ENCODE measurements around the gene GRB7.
"Not testable (repeated sequence)": the region's sequence is repeated elsewhere in the genome, so short reads cannot be mapped to it uniquely, and the experiment has no call there.

GRB7 gene

DNA sequence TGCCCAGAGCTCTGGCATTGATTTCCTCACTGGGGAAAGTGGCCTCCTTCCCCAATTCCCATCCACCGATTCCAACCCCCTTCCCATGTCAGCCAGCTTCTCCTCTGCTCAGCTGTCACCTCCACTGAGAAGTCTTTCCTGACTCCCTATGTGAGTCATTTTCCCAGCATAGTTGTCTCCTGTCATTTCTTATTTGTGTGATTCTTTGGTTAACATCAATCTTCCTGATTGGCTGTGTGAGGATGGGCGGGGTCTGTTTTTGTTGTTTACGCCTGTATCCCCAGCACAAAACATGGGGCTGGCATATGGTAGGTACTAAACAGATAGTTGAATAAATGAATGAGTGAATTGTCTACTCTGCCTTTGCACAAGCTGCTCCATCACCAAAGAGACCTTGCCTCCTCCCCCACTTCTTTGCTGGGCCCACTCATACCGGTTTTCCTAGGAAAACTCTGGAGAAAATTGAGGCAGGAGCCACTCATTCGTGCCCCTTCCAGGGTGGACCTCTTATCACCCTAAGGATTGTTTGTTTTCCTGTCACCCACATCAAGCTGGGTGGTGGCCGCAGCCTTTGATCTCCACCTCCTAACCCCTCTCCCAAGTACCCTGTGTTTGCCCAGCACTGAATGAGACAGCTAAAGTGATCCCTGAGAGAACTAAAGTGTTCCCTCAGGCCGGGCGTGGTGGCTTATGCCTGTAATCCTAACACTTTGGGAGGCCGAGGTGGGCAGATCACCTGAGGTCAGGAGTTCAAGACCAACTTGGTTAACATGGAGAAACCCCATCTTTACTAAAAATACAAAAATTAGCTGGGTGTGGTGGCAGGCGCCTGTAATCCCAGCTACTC, 1.2 kb upstream of the GRB7 start:
- no peak for DNase-seq

DNA sequence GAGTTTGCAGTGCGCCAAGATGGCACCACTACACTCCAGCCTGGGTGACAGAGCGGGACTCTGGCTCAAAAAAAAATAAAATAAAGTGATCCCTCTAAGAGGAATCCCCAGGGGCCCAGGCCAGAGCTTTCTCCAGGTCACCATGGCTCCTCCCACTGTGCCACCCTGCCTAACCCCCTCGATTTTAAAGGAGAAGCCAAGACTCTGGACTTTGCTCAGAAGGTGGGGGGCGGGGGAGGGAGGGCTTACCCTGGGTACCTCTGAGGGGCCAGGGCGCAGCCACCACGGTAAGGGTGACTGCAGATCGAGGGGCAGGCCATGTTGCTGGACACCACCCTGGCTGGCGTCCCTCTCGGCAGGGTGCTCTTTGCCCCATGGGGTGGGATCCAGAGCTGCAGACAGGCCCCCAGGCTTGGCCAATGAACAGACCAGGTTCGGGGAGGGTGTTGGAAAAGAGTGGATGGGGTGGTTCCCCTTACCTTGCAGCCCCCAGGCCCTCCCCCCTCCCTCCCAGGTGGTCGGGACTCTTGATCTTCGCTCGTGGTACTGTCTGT, 455 bp upstream of the GRB7 start:
- no peak for DNase-seq

DNA sequence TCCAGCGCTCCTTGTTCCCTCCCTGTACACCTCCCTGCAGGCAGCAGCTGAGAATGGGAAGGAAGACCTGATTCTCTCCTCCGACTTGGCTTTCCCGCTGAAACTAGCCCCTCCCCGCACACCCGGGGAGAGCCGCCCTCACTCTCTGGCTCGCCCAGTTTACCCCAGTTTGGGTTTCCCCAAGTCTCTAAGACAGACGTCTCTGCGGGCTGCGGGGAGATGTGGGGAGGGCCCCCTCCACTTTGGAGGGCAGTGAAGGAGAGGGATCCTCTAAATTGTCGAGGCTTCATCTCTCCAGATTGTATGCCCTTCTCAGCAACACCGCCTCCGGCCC, 797 bp downstream of the GRB7 start:
- peak; percentile 63 to 75 for DNase-seq

DNA sequence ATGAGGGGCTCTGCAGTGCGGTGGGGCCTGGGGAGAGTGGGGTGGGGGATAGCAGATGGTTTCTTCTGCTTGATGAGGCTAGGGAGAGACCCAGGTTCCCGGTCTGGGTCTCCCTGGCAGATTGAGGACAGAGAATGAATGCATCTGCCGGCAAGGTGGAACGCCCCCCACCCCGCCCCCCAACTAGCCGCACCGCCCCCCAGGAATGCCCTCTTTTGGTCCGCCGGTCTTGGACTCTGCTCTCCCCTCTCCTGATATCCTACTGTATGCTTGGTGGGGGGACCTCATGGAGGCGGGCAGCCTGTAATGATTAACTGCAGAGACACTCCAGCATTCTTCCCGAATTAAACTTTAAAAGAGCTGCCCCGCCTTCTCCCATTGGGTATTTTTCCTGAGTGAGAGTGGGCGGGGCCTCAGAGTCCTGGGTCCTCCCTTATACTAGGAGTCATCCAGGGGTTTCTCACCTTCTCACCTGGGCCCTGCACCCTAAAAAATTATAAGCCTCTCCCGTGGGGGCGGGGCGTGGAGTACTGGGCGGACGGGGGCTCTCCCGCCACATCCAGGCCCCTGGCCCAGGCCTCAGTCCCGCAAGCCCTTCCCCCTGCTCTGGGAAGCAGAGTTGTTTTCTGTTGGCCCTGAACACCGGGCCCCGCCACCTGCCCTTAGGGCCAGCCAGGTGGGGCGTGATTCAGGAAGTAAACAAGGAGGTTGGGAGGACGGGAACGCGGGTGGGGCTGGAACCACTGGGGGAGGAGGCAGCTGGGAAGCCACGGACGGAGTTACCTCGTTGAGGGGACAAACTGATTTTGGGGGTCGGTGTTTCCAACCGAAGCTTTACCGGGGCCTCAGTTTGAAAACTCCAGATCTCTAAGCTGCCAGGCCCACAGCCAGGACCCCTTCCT, 1.5 kb downstream of the GRB7 start:
- no peak for DNase-seq

DNA sequence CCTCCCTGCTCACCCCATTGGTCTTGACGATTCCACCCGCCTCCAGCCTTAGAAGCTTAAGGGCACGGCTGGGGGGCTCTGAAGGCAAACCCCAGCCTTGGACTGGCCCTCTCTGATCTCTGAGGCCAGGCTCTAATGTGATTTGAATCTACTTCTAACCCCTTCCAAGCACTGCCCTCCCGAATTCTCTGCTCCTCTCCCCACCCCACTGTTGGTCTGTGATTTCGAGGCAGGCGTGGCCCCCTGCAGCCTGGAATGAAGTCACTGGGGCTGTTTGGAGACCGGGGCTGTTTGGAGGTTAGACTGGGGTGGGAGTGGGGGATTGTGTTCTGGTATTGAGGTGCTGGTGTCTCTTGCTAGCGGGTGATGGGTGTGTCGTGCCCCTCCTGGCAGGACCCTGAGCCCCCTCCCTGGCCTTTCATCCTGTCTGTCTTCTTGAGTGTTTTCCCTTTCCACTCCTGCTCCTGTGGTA, 2.2 kb downstream of the GRB7 start:
- DNase-seq: no peak

DNA sequence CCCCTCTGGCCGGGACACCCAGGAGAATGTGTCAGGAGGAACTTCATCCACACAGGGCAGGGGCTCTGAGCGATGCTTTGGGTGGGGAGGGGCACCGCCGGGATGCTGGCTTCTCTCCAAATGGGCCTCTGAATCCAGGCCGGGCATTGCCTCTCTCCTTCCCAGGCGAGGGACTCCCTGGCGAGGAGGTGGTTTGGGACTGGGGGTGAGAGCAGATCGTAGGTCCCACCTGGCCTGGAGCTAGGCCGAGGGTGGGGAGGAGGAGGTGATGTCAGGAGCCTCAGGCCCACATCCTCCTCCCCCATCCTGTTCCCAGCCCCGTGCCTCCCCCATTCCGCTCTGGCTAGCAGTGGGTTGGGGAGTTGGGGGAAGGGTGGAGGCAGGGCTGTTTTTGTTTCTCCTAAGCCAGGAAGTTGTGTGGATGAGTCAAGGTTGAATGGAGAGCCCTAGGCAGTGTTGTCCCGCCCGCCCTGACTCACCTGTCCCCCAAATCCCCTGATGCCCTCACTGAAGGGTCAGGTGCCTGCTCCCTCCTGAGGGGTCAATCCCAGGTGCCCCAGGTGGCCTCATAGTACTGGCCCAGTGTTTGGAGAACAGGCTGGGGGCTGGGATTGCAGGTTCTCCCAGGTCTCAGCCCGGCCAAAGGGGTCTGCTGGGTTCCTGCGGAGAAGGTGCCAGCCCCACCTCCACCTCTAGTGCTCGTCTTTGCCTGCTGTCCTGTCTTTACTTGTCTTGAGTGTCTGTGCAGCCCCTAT, 2.8 kb downstream of the GRB7 start:
- DNase-seq: no peak

DNA sequence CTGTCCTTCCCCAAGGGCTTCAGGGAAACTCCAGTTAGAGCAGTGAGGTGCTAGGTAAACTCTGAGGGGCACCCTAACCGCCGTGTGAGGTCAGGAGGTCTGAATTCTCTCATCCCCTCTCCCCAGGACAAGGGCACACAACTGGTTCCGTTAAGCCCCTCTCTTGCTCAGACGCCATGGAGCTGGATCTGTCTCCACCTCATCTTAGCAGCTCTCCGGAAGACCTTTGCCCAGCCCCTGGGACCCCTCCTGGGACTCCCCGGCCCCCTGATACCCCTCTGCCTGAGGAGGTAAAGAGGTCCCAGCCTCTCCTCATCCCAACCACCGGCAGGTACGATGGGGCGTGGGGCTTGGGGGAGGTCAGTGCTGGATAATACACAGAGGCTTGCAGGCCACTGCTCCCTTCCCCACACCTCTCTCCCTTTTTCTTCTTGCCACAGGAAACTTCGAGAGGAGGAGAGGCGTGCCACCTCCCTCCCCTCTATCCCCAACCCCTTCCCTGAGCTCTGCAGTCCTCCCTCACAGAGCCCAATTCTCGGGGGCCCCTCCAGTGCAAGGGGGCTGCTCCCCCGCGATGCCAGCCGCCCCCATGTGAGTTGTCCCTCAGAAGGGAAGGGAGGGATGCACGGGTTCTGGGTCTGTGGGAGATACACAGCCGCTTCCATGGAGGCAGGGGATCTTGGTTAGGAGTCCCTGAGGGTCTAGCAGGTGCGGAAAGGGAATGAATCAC, 4.6 kb downstream of the GRB7 start:
- DNase-seq: no peak

DNA sequence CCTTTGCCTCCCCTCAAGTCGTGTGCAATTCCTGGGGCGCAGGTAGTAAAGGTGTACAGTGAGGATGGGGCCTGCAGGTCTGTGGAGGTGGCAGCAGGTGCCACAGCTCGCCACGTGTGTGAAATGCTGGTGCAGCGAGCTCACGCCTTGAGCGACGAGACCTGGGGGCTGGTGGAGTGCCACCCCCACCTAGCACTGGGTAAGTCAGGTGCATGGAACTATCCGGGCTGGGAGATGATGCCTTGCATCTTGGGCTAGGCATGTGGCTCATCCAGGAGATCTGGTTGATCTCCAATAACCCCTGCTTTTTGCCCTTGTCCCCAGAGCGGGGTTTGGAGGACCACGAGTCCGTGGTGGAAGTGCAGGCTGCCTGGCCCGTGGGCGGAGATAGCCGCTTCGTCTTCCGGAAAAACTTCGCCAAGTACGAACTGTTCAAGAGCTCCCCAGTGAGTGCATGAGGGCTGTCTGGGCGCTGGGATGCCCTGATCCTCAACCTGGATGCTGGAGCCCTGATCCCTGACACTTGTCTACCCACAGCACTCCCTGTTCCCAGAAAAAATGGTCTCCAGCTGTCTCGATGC, 5.2 kb downstream of the GRB7 start:
- DNase-seq: no peak

DNA sequence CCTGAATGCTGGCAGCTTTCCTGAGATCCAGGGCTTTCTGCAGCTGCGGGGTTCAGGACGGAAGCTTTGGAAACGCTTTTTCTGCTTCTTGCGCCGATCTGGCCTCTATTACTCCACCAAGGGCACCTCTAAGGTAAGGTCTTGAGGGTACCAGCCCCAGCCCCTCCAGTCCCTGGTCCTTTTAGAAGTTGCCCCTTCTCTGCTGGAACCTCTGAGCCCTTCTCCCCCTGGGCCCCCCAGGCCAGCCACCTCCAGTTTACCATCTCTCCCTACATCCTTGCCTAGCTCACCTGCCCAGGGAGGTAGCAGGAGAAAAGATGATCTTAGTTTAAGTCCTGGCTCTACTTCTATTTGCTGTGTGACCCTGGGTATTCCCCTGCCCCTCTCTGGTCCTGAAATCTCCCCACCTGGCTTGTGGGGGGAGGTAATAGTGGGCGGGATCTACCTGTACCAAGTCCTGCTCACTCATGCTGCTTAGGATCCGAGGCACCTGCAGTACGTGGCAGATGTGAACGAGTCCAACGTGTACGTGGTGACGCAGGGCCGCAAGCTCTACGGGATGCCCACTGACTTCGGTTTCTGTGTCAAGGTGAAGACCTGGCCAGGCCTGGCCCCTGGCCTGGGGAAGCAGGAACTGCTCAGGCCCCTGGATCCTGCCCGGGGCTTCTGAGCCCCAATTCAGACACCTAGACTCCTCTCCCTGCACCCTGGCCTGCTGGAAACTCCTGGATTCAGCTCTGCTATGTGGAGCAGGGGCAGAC, 6.5 kb downstream of the GRB7 start:
- no peak for DNase-seq

DNA sequence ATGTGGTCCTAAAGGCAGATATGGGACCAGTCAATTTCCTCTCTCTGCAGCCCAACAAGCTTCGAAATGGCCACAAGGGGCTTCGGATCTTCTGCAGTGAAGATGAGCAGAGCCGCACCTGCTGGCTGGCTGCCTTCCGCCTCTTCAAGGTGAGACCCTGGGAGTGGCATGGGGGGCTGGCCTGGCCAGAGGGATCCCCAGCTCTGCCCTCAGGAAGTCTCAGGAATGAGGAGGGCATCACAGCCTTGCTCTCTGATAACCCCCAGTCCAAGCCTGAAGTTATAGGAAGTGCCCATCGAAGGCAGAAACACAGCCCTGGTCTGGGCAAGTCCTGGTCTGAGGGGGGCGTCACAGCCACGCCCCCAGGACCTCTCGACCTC, 7.1 kb downstream of the GRB7 start:
- no peak for DNase-seq

DNA sequence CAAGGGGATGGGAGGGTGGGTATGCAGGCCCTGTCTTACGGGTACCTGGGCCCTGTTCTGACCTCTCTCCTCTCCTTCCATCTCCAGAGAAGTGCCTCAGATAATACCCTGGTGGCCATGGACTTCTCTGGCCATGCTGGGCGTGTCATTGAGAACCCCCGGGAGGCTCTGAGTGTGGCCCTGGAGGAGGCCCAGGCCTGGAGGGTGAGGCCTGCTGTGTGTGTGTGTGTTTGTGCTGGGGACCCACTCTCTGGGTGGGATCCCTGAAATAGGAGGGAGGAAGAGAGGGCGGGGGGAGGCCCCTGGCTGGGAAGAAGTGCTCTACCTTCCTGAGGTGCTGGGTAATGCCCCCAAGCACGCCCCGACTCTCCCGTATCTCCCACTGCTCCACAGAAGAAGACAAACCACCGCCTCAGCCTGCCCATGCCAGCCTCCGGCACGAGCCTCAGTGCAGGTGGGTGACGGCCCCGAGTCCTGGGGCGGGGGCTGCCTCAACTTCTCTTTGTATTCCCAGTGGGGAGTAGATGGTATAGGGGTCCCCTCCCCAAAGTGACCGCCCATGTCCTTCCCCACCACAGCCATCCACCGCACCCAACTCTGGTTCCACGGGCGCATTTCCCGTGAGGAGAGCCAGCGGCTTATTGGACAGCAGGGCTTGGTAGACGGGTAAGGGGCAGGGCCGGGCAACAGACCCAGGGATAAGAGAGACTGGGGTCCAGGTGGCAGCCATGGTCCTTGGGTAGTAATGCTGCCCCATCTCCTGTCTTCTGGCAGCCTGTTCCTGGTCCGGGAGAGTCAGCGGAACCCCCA, 7.8 kb downstream of the GRB7 start:
- DNase-seq: no peak

DNA sequence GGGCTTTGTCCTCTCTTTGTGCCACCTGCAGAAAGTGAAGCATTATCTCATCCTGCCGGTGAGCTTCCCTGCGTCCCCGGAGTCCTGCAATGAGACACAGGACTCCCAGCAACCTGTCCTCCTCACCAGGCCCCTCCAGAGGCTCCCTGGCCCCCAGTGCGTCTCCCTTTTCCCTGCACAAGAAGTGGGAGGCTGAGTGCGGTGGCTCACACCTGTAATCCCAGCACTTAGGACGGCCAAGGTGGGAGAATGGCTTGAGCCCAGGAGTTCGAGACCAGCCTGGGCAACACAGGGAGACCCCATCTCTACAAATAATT, 8.4 kb downstream of the GRB7 start:
- no peak for DNase-seq

DNA sequence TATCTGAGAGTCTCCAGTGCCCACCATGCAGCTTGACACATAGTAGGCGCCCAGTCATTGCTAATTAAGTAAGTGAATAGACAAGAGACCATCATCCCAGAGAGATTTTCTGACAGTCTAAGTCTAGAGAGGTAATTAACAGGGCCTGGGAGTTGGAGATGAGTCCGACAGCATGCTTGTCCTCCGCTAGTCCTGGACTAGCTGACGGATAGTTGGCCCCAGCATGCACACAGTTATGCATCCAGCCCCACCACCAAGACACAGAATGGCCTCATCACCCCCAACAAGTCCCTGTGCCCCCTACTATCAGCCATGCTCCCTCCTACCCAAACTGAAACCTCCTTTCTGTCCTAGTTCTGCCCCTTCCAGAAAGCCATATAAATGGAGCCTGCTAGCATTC, 10.0 kb downstream of the GRB7 start:
- DNase-seq: no peak

DNA sequence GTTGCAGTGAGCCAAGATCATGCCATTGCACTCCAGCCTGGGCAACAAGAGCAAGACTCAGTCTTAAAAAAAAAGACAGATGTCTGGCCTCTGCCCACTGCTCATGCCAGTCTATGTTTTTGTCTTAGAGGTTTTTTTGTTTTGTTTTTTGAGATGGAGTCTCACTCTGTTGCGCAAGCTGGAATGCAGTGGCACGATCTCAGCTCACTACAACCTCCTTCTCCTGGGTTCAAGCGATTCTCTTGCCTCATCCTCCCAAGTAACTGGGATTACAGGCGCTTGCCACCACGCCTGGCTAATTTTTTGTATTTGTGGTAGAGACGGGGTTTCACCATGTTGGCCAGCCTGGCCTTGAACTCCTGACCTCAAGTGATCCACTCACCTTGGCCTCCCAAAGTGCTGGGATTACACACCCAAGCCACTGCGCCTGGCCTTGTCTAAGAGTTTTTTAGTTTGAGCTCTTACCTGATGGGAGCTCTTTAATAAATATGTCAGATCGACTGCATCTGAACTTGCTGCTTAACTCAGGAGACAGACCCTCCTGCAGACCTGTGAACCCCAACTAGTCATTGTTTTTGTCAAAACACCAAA, 10.8 kb downstream of the GRB7 start:
- not testable (repeated sequence) for DNase-seq

DNA sequence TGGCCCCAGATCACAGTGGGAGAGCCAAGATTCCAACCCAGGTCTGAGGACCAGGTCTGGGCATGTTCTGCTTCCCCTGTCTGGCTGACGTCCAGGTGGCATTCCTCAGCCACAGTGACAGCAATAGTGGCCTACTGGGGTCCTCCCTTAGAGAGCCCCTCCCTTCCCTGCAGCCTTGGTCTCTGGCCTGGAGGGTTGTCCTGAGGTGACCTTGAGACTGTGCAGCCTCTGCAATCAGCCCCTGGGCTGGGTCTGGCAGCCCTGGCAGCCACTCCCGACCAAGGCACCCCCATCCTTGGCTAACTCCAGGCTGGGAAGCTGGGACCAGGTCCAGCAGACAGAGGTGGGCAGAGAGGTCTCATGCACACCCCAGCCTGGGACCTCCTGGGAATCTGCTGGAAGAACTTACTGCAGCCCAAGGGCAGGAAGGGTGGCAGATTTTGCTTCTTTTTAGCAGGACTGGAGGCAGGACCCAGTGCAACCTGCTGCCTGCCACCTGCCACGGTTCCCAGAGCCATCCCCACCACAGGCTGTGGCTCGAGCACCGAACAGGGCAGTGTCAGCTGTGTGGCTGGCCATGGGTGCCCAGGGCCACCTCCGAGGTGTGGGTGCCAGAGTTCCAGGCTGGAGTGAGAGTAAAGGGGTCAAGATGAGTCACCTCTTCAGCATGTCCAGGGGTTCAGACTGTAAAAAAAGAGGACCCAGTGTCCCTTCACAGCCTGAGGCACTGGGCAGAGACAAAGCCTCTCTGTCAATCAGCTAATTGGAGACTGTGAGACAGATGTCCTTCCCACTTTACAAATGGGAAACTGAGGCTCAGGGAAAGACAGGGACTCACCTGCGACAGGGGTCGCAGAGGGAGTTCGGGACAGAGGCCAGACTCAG, 12.6 kb downstream of the GRB7 start:
- no peak for DNase-seq

DNA sequence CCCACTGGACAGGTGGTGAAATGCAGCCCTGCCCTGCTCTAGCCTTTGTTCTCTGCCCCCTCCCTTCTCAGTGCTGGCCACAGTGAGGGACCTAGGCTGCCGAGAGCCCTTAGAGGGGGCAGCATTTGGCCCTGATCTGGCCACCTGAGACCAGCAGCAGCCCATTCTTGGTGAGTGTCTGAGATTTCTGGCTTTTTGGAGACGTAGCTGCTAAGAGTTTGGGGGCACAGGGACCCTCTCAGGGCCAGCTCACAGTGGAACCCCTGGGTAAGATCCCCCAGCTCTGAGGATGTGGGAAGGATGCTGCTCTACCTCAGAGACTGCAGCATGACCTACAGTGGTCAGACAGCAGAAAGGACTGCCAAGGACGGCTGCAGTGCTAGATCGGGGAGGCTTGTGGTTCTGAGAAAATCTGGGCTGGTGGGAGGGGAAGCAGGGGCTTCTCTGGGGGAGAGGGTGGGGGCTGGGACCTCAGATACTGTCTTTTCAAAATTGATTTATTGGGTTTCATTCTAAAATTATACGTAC, 13.3 kb downstream of the GRB7 start:
- no peak for DNase-seq

DNA sequence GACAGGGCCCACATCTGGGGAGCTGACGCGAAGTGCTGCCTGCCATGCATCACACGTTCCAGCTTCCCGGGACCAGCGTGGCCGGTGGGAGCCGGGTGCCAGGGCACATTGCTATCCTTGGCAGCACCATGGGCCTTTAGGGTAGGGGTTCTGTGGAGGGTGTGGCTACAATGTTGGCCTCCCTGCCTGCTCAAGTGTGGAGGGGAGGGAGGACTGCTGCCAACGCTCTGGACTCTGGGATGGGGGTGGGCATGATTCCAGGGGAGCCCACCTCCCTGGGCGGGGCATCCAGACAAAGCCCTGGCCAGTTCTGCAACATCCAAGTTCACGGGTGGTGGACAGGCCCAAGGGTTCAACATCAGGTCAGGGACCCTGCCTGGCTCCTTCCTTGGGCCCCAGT, 13.9 kb downstream of the GRB7 start:
- DNase-seq: peak in 1 of 2 experiments; percentile 37

DNA sequence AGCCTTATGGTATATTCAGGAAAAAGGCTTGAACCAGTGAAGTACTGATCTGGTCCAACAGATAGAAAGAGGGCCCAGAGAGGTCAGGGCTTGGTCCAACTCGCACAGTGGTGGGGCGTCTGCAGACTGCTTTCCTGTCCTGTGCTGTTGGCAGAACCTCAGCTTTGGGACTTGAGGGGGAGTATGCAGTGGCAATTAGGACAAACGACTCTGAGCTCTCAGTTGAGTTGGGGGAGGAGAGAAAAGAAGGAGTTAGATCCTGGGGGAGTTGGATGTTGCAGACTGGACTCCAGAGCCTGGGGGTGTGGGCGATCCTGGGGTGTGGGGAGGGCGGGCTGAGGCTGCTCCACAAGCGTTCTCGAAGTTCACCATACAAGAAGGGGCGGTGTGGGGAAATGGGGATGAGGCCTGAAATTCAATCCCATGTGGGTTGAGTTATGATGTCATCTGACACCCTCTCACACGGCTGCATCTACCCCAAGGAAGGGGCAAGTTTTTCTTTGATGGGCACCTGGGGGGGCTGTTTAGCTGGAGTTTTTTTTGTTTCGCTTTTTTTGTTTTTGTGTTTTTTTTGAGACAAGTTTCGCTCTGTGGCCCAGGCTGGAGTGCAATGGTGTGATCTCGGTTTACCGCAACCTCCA, 14.6 kb downstream of the GRB7 start:
- no peak for DNase-seq
